GM23338 (cell line): ENCODE results near the gene MCTP1. TPM values are rescaled to one million over a fixed set of nuclear protein-coding genes. Genes with fewer than 3 reads are reported as not detected.

Source experiments
- ATAC-seq: fragments of 200-7000 bp; cut with Tn5 transposase; 3 replicates; pipeline ENCODE4 v1.9.1; 2020
- DNase-seq: peaks from one replicate; pipeline ENCODE4 v3.0.0-alpha.2; 2015; ENCODE audit warnings: low spot score
- H2AFZ ChIP-seq: fragments of 200-600 bp; sonication (generic); 2 replicates; pipeline ENCODE4 v1.8.0; 2016; ENCODE audit warnings: antibody characterized with exemption, mild to moderate bottlenecking, moderate library complexity
- H3F3A ChIP-seq: fragments of 200-600 bp; sonication (generic); replicated peaks from 2 replicates; pipeline ENCODE4 v1.8.0; 2017; ENCODE audit warnings: antibody characterized with exemption, mixed run types, low read depth
- H3K27ac ChIP-seq: fragments of 200-600 bp; sonication (generic); 2 replicates; pipeline ENCODE4 v1.6.1; 2016; ENCODE audit warnings: low read depth
- H3K27me3 ChIP-seq: fragments of 200-600 bp; sonication (generic); 2 replicates; pipeline ENCODE4 v1.8.0; 2016; ENCODE audit warnings: mild to moderate bottlenecking, mixed run types, moderate library complexity; ENCODE audit not compliant: insufficient read depth
- H3K36me3 ChIP-seq: fragments of 200-600 bp; sonication (generic); 2 replicates; pipeline ENCODE4 v1.8.0; 2016; ENCODE audit warnings: mild to moderate bottlenecking; ENCODE audit not compliant: insufficient read depth
- H3K4me1 ChIP-seq: fragments of 200-600 bp; sonication (generic); 2 replicates; pipeline ENCODE4 v1.8.0; 2016; ENCODE audit warnings: mild to moderate bottlenecking, moderate library complexity; ENCODE audit not compliant: insufficient read depth
- H3K4me2 ChIP-seq: fragments of 200-600 bp; sonication (generic); 2 replicates; pipeline ENCODE4 v1.7.1; 2017; ENCODE audit warnings: mixed run types
- H3K4me3 ChIP-seq: fragments of 200-600 bp; sonication (generic); 2 replicates; pipeline ENCODE4 v1.6.1; 2016; ENCODE audit warnings: mixed run types
- H3K79me2 ChIP-seq: fragments of 200-600 bp; sonication (generic); replicated peaks from 2 replicates; pipeline ENCODE4 v1.8.0; 2017; ENCODE audit warnings: mild to moderate bottlenecking; ENCODE audit not compliant: insufficient read depth
- H3K9me2 ChIP-seq: fragments of 200-600 bp; sonication (generic); 2 replicates; pipeline ENCODE4 v1.8.0; 2017; ENCODE audit not compliant: insufficient read depth
- H4K20me1 ChIP-seq: fragments of 200-600 bp; sonication (generic); replicated peaks from 2 replicates; pipeline ENCODE4 v1.8.0; 2017; ENCODE audit warnings: mild to moderate bottlenecking; ENCODE audit not compliant: insufficient read depth
- H3K27ac Mint-ChIP-seq: 2 replicates; pipeline ENCODE4 v1.8.0; 2020; ENCODE audit warnings: inconsistent platforms, mild to moderate bottlenecking, moderate library complexity, mixed read lengths
- H3K27me3 Mint-ChIP-seq: 3 replicates; pipeline ENCODE4 v1.8.0; 2022; ENCODE audit warnings: low read depth, mild to moderate bottlenecking, moderate library complexity, mixed read lengths, inconsistent platforms; ENCODE audit not compliant: insufficient read depth, poor library complexity
- H3K36me3 Mint-ChIP-seq: 3 replicates; pipeline ENCODE4 v1.8.0; 2021; ENCODE audit warnings: low read depth, mild to moderate bottlenecking, inconsistent platforms, moderate library complexity, mixed read lengths
- H3K4me1 Mint-ChIP-seq: 3 replicates; pipeline ENCODE4 v1.8.0; 2020; ENCODE audit warnings: mild to moderate bottlenecking, inconsistent platforms, mixed read lengths
- H3K4me3 Mint-ChIP-seq: 3 replicates; pipeline ENCODE4 v1.8.0; 2021; ENCODE audit warnings: moderate library complexity, mild to moderate bottlenecking, inconsistent platforms, mixed read lengths
- H3K9me3 Mint-ChIP-seq: 3 replicates; pipeline ENCODE4 v1.8.0; 2020; ENCODE audit warnings: moderate library complexity, mild to moderate bottlenecking, inconsistent platforms, mixed read lengths
- JUNB ChIP-seq: IDR thresholded peaks from one replicate; pipeline ENCODE4 v1.6.1; 2016; ENCODE audit warnings: antibody characterized with exemption; ENCODE audit not compliant: unreplicated experiment
- POLR2AphosphoS5 ChIP-seq: IDR thresholded peaks from 2 replicates; pipeline ENCODE4 v1.6.1; 2016; ENCODE audit warnings: antibody characterized with exemption, low read depth
- STAT1 ChIP-seq: IDR thresholded peaks from one replicate; pipeline ENCODE4 v1.6.1; 2016; ENCODE audit warnings: antibody characterized with exemption; ENCODE audit not compliant: unreplicated experiment
- ZNF462 ChIP-seq: fragments of 250-450 bp; sonication (Bioruptor Pico); IDR thresholded peaks from 2 replicates; pipeline ENCODE4 v1.5.0; 2020; ENCODE audit warnings: mild to moderate bottlenecking, moderate library complexity
- polyA plus RNA-seq: library from polyadenylated mRNA; unstranded; fragments of >200 nt; fragmentation: Nextera tagmentation; extraction: Ambion mirVana; gene quantifications from 2 replicates; pipeline ENCODE4 v1.2.1, GENCODE V29; 2016
- total RNA-seq: library from RNA; depleted of rRNA; stranded (reverse); fragments of >200 nt; shearing (Covaris generic); gene quantifications from 2 replicates; pipeline ENCODE4 v1.2.3, GENCODE V29; 2014
- TF ChIP-seq, protein P1 (sequence below): IDR thresholded peaks from one replicate; pipeline ENCODE4 v1.6.1; 2018; ENCODE audit warnings: antibody characterized with exemption; ENCODE audit not compliant: unreplicated experiment
- TF ChIP-seq, protein P2 (sequence below), 2 experiments: fragments of 200-600 bp in 1 of 2; sonication (generic) in 1 of 2; conservative IDR thresholded peaks; 2 replicates each; pipeline versions ENCODE4 v1.5.1 to v1.6.1; 2016 to 2017; ENCODE audit warnings: antibody characterized with exemption in 2 of 2, low read depth in 2 of 2, mild to moderate bottlenecking in 2 of 2, moderate library complexity in 1 of 2

The MCTP1 gene
- total and polyA plus RNA-seq, 2 experiments from 2014 or later: 3.7 to 4.2 TPM

DNA sequence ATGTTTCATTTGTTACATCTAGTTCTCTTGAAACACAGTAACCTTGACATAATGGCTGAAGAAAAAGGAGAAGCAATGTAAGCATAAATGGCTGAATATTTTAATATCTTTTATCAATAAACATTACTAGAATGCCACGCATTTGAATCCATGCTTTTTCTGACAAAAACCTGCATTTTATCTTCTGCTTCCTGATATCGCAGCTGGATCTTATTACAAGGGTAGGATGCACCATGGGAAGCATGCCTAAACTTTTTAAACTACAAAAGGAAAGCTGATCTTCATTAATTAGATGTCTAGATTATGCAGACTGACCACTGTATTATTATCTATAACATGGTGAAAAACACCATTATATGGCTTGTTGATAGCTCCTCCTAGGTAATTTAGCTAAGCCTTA, 509.8 kb downstream of the MCTP1 start (continued):
- TF ChIP-seq ZNF462 (CRISPR knock-in tag) (no peak), JUNB (no peak), POLR2AphosphoS5 (no peak)
- TF ChIP-seq, protein P1, sequence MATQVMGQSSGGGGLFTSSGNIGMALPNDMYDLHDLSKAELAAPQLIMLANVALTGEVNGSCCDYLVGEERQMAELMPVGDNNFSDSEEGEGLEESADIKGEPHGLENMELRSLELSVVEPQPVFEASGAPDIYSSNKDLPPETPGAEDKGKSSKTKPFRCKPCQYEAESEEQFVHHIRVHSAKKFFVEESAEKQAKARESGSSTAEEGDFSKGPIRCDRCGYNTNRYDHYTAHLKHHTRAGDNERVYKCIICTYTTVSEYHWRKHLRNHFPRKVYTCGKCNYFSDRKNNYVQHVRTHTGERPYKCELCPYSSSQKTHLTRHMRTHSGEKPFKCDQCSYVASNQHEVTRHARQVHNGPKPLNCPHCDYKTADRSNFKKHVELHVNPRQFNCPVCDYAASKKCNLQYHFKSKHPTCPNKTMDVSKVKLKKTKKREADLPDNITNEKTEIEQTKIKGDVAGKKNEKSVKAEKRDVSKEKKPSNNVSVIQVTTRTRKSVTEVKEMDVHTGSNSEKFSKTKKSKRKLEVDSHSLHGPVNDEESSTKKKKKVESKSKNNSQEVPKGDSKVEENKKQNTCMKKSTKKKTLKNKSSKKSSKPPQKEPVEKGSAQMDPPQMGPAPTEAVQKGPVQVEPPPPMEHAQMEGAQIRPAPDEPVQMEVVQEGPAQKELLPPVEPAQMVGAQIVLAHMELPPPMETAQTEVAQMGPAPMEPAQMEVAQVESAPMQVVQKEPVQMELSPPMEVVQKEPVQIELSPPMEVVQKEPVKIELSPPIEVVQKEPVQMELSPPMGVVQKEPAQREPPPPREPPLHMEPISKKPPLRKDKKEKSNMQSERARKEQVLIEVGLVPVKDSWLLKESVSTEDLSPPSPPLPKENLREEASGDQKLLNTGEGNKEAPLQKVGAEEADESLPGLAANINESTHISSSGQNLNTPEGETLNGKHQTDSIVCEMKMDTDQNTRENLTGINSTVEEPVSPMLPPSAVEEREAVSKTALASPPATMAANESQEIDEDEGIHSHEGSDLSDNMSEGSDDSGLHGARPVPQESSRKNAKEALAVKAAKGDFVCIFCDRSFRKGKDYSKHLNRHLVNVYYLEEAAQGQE: no peak

DNA sequence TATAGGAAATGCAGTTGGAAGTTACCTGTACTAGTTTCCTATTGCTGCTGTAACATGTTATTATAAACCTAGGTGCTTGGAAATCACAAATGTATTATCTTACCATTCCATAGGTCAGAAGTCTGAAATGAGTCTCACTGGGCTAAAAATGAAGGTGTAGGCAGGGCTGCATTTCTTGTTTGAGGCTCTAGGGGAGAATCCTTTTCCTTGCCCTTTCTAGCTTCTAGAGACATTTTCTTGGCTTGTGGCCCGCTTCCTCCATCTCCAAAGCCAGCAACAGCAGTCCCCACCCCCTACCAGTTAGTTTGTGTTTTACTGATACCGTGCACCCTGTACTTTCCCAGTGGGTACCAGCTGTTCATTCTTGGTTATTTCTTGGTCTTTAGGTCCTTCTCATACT, 513.2 kb downstream of the MCTP1 start:
- Mint-ChIP-seq H3K27me3 (peaks cover 3% of the 10 kb centered on the region), H3K27ac (no peak overlapping the region), H3K4me3 (no peak overlapping the region), H3K4me1 (no peaks in the 10 kb centered on the region; the same call in 2 of the 3 replicates), H3K36me3 (peaks cover 3% of the 10 kb centered on the region; the same call in 2 of the 3 replicates), H3K9me3 (peaks cover 4% of the 10 kb centered on the region; the same call in 1 of the 3 replicates)
- Histone ChIP-seq H3K27me3 (no peaks in the 10 kb centered on the region), H3K9me2 (no peaks in the 10 kb centered on the region), H3F3A (no peaks in the 10 kb centered on the region), H2AFZ (no peak overlapping the region), H3K79me2 (no peaks in the 10 kb centered on the region), H3K4me3 (no peak overlapping the region), H3K4me1 (no peaks in the 10 kb centered on the region), H3K4me2 (no peak overlapping the region), H3K27ac (no peak overlapping the region), H4K20me1 (no peaks in the 10 kb centered on the region), H3K36me3 (no peaks in the 10 kb centered on the region)
- DNase-seq (peak; percentile 30), ATAC-seq (peak; percentile 41)
- TF ChIP-seq, protein P2, sequence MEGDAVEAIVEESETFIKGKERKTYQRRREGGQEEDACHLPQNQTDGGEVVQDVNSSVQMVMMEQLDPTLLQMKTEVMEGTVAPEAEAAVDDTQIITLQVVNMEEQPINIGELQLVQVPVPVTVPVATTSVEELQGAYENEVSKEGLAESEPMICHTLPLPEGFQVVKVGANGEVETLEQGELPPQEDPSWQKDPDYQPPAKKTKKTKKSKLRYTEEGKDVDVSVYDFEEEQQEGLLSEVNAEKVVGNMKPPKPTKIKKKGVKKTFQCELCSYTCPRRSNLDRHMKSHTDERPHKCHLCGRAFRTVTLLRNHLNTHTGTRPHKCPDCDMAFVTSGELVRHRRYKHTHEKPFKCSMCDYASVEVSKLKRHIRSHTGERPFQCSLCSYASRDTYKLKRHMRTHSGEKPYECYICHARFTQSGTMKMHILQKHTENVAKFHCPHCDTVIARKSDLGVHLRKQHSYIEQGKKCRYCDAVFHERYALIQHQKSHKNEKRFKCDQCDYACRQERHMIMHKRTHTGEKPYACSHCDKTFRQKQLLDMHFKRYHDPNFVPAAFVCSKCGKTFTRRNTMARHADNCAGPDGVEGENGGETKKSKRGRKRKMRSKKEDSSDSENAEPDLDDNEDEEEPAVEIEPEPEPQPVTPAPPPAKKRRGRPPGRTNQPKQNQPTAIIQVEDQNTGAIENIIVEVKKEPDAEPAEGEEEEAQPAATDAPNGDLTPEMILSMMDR (conservative IDR thresholded peaks at IDR 0.05; ENCODE audit: low read depth in 2 of 2): 0 out of 4 replicates have a peak, but pooled peaks of 1 of the 2 experiments have one; percentile 18
- no peak for TF ChIP-seq STAT1
